A549 treated with AZD9567 at 1 μM for 4 hours (cell line): ENCODE data around the gene ZBTB46. TPM values are rescaled to one million over a fixed set of nuclear protein-coding genes. Genes with fewer than 3 reads are reported as not detected.

Experiments
- total RNA-seq: library from RNA; stranded (reverse); fragments of 200-300 nt; extraction: Qiagen RNA extraction; gene quantifications from 5 replicates; pipeline ENCODE4 v1.2.3, GENCODE V29; 2022; ENCODE audit not compliant: insufficient read depth

ZBTB46 gene, protein sequence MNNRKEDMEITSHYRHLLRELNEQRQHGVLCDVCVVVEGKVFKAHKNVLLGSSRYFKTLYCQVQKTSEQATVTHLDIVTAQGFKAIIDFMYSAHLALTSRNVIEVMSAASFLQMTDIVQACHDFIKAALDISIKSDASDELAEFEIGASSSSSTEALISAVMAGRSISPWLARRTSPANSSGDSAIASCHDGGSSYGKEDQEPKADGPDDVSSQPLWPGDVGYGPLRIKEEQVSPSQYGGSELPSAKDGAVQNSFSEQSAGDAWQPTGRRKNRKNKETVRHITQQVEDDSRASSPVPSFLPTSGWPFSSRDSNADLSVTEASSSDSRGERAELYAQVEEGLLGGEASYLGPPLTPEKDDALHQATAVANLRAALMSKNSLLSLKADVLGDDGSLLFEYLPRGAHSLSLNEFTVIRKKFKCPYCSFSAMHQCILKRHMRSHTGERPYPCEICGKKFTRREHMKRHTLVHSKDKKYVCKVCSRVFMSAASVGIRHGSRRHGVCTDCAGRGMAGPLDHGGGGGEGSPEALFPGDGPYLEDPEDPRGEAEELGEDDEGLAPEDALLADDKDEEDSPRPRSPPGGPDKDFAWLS
- 0.58 to 1.1 TPM (median 0.80 TPM) in 4 of 5 replicates, not detected in the other for total RNA-seq

DNA sequence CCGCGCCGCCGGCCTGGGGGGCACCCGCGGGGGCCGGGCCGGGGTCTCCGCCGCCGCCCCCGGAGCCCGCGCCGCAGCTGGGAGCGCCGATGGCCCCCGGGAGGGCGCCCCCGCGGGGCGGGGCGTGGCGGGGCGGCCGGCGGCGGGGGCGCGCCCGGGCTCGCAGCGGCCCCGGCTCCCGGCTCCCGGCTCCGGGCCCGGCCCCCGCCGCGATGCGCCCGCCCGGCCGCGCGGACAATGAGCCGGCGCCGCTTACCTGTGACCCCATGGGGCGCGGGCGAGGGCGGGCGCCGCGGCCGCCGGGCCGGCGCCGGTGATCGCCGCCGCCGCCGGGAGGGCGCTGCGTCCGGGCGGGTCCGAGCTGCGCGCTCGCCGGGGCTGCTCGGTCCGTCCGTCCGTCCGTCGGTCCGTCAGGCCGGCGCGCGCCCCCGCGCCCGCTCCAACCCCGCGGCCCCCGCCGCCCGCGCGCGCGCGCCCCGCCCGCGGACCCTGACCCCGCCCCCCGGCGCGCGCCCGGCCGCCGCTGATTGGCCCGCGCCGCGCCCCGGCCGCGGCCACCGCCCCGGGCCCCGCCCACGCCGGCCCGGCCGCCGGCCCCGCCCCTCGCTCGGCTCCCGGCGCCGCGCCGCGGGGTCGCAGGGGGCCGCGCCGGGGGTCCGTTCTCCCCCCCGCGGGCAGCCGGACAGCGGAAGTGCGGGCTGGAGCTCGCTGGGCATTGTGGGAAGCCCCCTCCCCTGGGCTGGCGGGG, at the start of gene ZBTB46:
Gene ZBTB46 (minus strand): TSS at position 424 of the 748 bp plus-strand sequence. CDS start 40,507 bp downstream, outside the sequence.

DNA sequence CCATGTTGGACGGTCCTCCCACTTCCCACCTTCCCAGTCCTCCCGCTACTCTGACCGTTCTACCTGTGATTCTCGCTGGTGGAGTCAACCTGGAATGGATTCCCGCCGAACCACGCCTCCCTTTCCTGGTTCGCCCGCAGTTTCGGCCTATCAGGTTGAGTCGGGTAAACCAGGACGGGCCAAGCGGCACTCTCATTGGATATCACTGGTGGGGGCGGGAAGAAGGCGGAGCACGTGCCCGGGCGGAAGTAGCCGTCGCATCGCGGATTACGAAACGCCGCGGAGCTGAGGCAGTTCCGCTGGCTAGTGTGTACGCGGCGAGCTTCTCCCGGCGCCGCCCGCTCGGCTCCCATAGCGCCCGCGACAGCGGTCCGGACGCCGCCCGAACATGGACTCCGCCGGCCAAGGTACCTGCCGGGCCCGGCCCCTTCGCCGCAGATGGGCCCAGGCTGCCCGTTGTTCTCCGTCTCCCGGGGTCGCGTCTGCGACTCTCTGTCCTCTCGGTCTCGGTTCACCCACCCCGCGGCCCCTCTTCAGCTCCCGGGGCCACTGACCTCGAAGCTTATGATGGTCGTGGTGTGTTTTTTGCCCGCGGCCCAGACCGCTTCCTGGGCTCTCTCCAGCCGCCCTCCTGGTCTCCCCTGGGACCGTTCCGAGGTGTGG, 34.0 kb upstream of the ZBTB46 start, which contains the start of gene TPD52L2:
Gene TPD52L2 (plus strand): TSS at position 293 of the 663 bp plus-strand sequence. CDS start 96 bp downstream, at position 389.

DNA sequence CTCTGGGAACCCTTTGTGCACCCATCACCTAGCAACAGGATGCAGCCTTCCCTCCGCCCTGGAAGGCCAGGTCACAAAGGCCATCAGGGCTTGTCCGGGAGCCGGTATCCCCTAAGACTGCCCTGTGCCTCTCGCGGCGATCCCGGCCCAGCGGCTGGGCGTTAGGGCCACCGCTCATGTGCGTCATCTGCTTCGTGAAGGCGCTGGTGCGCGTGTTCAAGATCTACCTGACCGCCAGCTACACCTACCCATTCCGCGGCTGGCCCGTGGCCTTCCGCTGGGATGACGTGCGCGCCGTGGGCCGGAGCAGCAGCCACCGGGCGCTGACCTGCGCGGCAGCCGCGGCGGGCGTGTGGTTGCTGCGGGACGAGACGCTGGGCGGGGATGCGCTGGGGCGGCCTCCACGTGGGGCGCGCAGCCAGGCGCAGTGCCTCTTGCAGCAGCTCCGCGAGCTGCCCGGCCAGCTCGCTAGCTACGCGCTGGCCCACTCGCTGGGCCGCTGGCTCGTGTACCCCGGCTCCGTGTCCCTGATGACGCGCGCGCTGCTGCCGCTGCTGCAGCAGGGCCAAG, 30.4 kb upstream of the ZBTB46 start, which contains the start of gene ABHD16B:
Gene ABHD16B (plus strand): TSS at position 134 of the 570 bp plus-strand sequence. CDS start 43 bp downstream, at position 177.

DNA sequence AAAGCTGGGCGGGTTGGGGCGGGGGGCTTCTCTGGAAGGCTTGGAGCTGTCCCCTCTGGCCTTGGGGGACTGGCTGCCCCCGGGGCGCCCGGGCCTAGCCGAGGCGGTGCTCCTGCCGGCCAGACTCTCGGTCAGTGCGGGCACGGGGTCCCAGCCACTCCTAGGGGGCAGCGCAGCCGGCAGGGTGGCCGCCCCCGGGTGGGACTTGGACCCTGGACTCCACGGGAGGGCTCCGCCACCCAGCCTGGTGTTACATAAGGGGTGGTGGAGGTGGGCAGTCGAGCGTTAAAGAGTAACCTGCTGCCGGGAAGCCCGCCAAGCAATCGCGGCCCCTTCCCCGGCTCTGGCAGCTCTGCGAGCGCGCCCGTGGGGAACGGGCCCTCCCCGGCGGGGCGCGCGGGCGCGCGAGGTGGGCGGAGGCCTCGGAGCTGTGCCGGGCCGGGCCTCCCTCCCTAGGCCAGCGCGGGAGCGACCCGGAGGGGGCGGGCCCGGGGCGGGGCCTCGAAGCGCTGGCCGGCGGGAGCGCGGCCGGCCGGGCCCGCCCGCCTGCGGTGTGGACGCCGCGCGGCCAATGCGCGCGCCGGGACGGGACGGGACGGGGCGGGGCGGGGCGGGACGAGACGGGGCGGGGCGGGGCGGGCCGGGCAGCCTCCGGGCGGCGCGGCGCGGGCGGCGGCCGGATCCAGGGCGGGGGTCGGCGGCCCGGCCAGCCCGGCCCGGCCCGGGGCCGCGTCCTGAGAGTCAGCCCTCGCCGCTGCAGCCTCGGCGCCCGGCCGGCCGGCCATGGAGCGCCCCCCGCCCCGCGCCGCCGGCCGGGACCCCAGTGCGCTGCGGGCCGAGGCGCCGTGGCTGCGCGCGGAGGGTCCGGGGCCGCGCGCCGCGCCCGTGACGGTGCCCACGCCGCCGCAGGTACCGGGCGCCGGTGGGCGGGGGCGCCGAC, 91.7 kb downstream of the ZBTB46 start, which contains the start of gene SLC2A4RG:
Gene SLC2A4RG (plus strand): TSS at position 647 of the 940 bp plus-strand sequence. CDS start 137 bp downstream, at position 784.

DNA sequence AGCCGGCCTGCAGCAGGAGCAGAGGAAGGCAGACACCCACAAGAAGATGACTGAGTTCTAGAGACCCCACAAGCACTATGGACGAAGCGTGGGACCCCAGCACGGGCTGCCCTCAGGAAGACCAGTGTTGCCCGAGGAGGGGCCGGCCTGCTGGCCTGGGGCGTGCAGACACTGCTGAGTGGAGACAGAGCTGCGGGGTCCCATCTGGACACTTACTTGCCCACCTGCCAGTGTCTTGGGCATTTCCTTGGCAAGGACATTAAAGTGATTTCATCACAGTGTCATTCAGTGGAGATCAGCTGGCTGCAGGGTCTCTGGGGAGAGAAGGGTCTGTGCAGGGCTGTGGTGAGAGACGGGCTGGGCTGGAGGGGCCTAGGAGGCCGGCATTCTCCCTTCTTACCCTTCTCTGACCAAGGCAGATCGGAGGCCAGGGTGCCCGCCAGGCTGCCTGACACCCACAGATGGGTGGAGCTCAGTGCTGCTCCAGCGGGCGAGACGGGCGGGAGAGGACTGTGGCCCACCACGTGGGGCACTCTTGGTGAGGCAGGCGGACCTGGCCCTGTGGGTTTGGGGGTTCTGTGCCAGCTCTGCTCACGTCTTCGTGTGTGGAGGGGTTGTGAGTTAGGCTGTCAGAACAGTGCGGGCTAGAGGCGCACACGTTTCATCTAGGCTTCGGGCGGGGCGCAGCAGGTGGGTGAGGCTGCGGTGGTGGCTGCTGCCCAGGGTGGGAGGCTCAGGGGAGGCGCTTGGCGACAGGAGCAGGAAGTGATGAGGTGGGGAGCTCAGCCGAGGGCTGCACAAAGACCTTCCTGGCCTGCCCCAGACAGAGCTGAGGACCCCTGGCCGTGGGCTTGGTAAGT, 95.0 kb downstream of the ZBTB46 start, which contains the start of gene LIME1:
Gene LIME1 (plus strand): TSS at position 806 of the 860 bp plus-strand sequence. CDS start 886 bp downstream, outside the sequence.

DNA sequence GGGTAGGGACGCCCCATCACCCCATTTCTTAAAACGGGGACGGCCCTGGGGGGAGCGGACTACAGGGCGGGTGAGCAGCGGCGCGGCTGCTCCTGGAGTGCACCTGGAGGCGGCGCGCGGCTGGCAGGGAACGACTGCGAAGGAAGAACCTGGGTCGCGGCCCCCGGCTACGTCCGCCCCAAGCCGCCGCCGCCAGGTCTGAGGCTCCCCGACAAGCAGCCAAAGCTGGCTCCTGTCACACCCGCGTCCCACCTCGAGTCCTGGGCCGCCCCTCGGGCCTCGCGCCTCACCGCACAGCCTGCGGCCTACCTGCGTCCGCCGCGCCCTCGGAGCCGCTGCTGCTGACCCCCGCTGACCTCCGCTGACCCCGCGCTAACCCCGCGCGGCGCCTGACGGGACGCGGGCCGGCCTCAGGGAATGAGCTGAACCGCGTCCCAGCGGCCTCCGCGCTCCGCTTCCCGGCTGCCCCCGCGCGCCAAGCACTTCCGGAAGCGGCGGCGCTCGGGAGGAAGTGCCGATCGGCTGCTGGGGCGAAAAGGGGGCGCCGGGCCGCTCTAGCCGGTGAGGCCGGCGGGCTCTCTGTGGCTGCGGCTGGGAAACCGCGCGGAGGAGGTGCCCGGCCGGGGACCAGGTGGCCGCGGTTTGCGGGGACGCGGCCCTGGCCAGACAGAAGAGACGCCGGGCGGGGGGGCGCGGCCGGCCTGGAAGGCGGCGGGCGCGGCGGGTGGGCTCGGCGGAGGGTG, 123.3 kb downstream of the ZBTB46 start, which contains the start of the genes ARFRP1 and ZGPAT:
Gene ARFRP1 (minus strand): TSS at position 419 of the 743 bp plus-strand sequence. CDS start 885 bp downstream, outside the sequence.
Gene ZGPAT (plus strand): TSS at position 482 of the 743 bp plus-strand sequence. CDS start 542 bp downstream, outside the sequence.

DNA sequence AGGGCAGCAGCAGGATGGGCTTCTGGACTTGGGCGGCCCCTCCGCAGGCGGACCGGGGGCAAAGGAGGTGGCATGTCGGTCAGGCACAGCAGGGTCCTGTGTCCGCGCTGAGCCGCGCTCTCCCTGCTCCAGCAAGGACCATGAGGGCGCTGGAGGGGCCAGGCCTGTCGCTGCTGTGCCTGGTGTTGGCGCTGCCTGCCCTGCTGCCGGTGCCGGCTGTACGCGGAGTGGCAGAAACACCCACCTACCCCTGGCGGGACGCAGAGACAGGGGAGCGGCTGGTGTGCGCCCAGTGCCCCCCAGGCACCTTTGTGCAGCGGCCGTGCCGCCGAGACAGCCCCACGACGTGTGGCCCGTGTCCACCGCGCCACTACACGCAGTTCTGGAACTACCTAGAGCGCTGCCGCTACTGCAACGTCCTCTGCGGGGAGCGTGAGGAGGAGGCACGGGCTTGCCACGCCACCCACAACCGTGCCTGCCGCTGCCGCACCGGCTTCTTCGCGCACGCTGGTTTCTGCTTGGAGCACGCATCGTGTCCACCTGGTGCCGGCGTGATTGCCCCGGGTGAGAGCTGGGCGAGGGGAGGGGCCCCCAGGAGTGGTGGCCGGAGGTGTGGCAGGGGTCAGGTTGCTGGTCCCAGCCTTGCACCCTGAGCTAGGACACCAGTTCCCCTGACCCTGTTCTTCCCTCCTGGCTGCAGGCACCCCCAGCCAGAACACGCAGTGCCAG, 134.3 kb downstream of the ZBTB46 start, which contains the start of gene TNFRSF6B:
Gene TNFRSF6B (plus strand): TSS at position 25 of the 729 bp plus-strand sequence. CDS start 116 bp downstream, at position 141.

Other genes starting within 250 kb of the ZBTB46 start
- 9.9 to 10.4 TPM (median 10.2 TPM) in 5 replicates for gene GMEB2, start 204.2 kb downstream of the ZBTB46 start, total RNA-seq
- gene STMN3, start 177.8 kb downstream of the ZBTB46 start, total RNA-seq = 7.1 to 11.6 TPM (median 9.6 TPM) in 5 replicates
- 5.3 to 10.2 TPM (median 8.0 TPM) in 5 replicates for gene RTEL1, start 173.0 kb downstream of the ZBTB46 start, total RNA-seq
- 0.94 to 1.3 TPM (median 0.98 TPM) in 4 of 5 replicates, not detected in the other for gene TNFRSF6B, start 134.6 kb downstream of the ZBTB46 start, total RNA-seq
- 19.5 to 40.9 TPM (median 38.8 TPM) in 5 replicates for gene ARFRP1, start 123.3 kb downstream of the ZBTB46 start, total RNA-seq
- 26.8 to 30.4 TPM (median 28.6 TPM) in 5 replicates for gene ZGPAT, start 123.2 kb downstream of the ZBTB46 start, total RNA-seq
- 1.8 to 11.6 TPM (median 10.8 TPM) in 5 replicates for gene LIME1, start 94.6 kb downstream of the ZBTB46 start, total RNA-seq
- gene SLC2A4RG, start 91.5 kb downstream of the ZBTB46 start, total RNA-seq = 60.1 to 101 TPM (median 93.3 TPM) in 5 replicates
- 0.07 TPM in 1 of 5 replicates, not detected in the others for gene ABHD16B, start 30.2 kb upstream of the ZBTB46 start, total RNA-seq
- gene TPD52L2, start 34.0 kb upstream of the ZBTB46 start, total RNA-seq = 133 to 157 TPM (median 139 TPM) in 5 replicates
- gene DNAJC5, start 63.9 kb upstream of the ZBTB46 start, total RNA-seq = 29.7 to 33.2 TPM (median 30.4 TPM) in 5 replicates
- 19.1 to 39.7 TPM (median 35.5 TPM) in 5 replicates for gene UCKL1, start 125.2 kb upstream of the ZBTB46 start, total RNA-seq
- gene ZNF512B, start 138.7 kb upstream of the ZBTB46 start, total RNA-seq = 8.7 to 13.9 TPM (median 12.9 TPM) in 5 replicates
- 0.03 TPM in 1 of 5 replicates, not detected in the others for gene SAMD10, start 148.4 kb upstream of the ZBTB46 start, total RNA-seq
- gene PRPF6, start 149.9 kb upstream of the ZBTB46 start, total RNA-seq = 54.2 to 57.0 TPM (median 55.7 TPM) in 5 replicates
- gene C20orf204, start 204.9 kb upstream of the ZBTB46 start, total RNA-seq = 0.32 to 0.64 TPM (median 0.42 TPM) in 4 of 5 replicates, not detected in the other
- 1.6 to 2.8 TPM (median 2.2 TPM) in 4 of 5 replicates, not detected in the other for gene SOX18, start 218.4 kb upstream of the ZBTB46 start, total RNA-seq
- 26.8 to 47.9 TPM (median 45.2 TPM) in 5 replicates for gene TCEA2, start 231.9 kb upstream of the ZBTB46 start, total RNA-seq
- 27.5 to 33.6 TPM (median 33.2 TPM) in 5 replicates for gene RGS19, start 248.3 kb upstream of the ZBTB46 start, total RNA-seq
- 0.61 to 1.1 TPM (median 0.94 TPM) in 5 replicates for gene OPRL1, start 248.8 kb upstream of the ZBTB46 start, total RNA-seq